Heart right ventricle (tissue), 16 donors: ENCODE measurements around the gene NOTUM. TPM values are rescaled to one million over a fixed set of nuclear protein-coding genes. Genes with fewer than 3 reads are reported as not detected.
A peak's percentile ranks its signal among the peaks of the same experiment; 100 is the strongest.

Experiments used
- ATAC-seq, 8 donors: fragments of 200-7000 bp; cut with Tn5 transposase; one replicate each; pipeline ENCODE4 v1.9.1; 2020; ENCODE audit warnings: mild to moderate bottlenecking in 8 of 8, moderate library complexity in 8 of 8, moderate number of reproducible peaks in 1 of 8
- DNase-seq, 2 donors: peaks; one replicate each; pipeline ENCODE4 v3.0.0-alpha.2; 2020
- H3K27ac ChIP-seq, 10 donors: fragments of 200-600 bp; sonication (generic) in 2 of 10; one replicate each; pipeline versions ENCODE4 v1.5.0 to v1.8.0; 2020 to 2022; ENCODE audit warnings: mild to moderate bottlenecking in 3 of 10
- H3K27me3 ChIP-seq, 7 donors: fragments of 200-600 bp; one replicate each; pipeline ENCODE4 v1.8.0; 2021 to 2022; ENCODE audit warnings: mild to moderate bottlenecking in 2 of 7
- H3K36me3 ChIP-seq, 9 donors: fragments of 200-600 bp; sonication (generic) in 1 of 9; one replicate each; pipeline versions ENCODE4 v1.5.0 to v1.8.0; 2020 to 2022; ENCODE audit warnings: mild to moderate bottlenecking in 2 of 9
- H3K4me1 ChIP-seq, 9 donors: fragments of 200-600 bp; sonication (generic) in 1 of 9; one replicate each; pipeline versions ENCODE4 v1.5.0 to v1.8.0; 2020 to 2022; ENCODE audit warnings: mild to moderate bottlenecking in 4 of 9
- H3K4me3 ChIP-seq, 10 donors: fragments of 200-600 bp; sonication (generic) in 2 of 10; one replicate each; pipeline versions ENCODE4 v1.5.0 to v1.8.0; 2020 to 2022; ENCODE audit warnings: mild to moderate bottlenecking in 7 of 10, moderate library complexity in 2 of 10
- H3K9me3 ChIP-seq, 11 donors: fragments of 200-600 bp in 10 of 11; sonication (generic) in 2 of 11; one replicate each; pipeline versions ENCODE4 v1.5.0 to v1.8.0; 2013 to 2022; ENCODE audit warnings: mild to moderate bottlenecking in 2 of 11, control low read depth in 1 of 11, moderate library complexity in 1 of 11
- CTCF ChIP-seq, 9 donors: fragments of 200-600 bp; sonication (generic) in 2 of 9; IDR thresholded peaks; one replicate each; pipeline versions ENCODE4 v1.5.0 to v1.8.0; 2021 to 2022; ENCODE audit warnings: antibody characterized with exemption in 9 of 9, mild to moderate bottlenecking in 5 of 9, moderate library complexity in 1 of 9
- WGBS, 2 donors: extraction: QIAGEN DNeasy Blood & Tissue Kit; methylation state at CpG; one replicate each; pipeline ENCODE4 v1.1.7; 2013; ENCODE audit warnings: inconsistent platforms in 1 of 2; 5-methylcytosine and 5-hydroxymethylcytosine counted together
- intact Hi-C, 10 donors: fragments of 100-400 bp; cut with DNase I; formaldehyde crosslinking; loops; one replicate each; pipeline versions ENCODE4 v1.11.1 to v1.14.2; 2022
- polyA plus RNA-seq, 2 donors: library from polyadenylated mRNA; stranded (reverse); fragments of 200-250 nt; gene quantifications; one replicate each; pipeline ENCODE4 v1.2.3, GENCODE V29; 2013
- total RNA-seq, 10 donors: library from RNA; stranded (reverse); fragmentation: NEBNext Ultra II Directional in 3 of 10; extraction: Animal tissue kit (Norgen Biotek cat#: 25700) in 3 of 10; gene quantifications; one replicate each; pipeline versions ENCODE4 v1.2.1 to v1.2.4, GENCODE V29; 2021 to 2023
- donor health status: Arrhythmogenic right ventricular cardiomyopathy.
- donor health status: ischemic (EF 13 %, LVEDD 7.1; RV severe dilation, severe dysfunction).
- donor health status: healthy with polysubstance abuse.
- donor health status: DM: no; HTN: yes; CAD: no.
- donor health status: DM: no; HTN: no; CAD: no.
- donor health status: ischemic (EF 25% LVEDD 6.9; RV normal size, moderate dysfunction).
- donor health status: ischemic (EF 25% LVEDD 5.7; RV mildly dilated, moderate dysfunction).
- donor health status: healthy.
- donor health status: DM: yes; HTN: yes; CAD: no.
- donor health status: Ischemic cardiomyopathy.
- donor health status: ischemic (EF 35%, LVEDD 5.7; RV mildly dilated, moderate dysfunction).
- donor health status: nonischemic (EF 11% LVEDD 7.7; RV severe dilation, severe dysfunction).
- donor health status: DM: yes; HTN: yes; CAD: no.
- donor health status: PGD.
- donor health status: ischemic (EF 29% LVEDD 5.4; RV normal size, mild dysfunction).
- donor health status: nonischemic (EF 23%, LVEDD 6.1; RV moderate dilation, normal function).

Gene NOTUM
- total and polyA plus RNA-seq, 12 donors, result 0.22 to 1.5 (median 0.65) TPM; not detected in 5

- intact Hi-C loops, result no loop called here
- Histone ChIP-seq H3K9me3 (no peaks in the 10 kb centered on the region), H3K27me3 (no peaks in the 10 kb centered on the region), H3K4me3 (no peak overlapping the region), H3K4me1 (peaks cover 4 to 32% (median 26%) of the 10 kb centered on the region in 9 donors), H3K27ac (no peak overlapping the region), H3K36me3 (peaks cover 0 to 7% (median 0%) of the 10 kb centered on the region in 9 donors)
- no peak for TF ChIP-seq CTCF (IDR thresholded peaks at IDR 0.05)
- ATAC-seq, result no peak
- WGBS, 2 donors, result 85 to 88% methylated on average over 17 of the region's 17 CpGs
- DNase-seq, result no peak
These were observed 40.6 kb upstream of the NOTUM start for GRCh38 chr17:82001571-82002056.

- Histone ChIP-seq H3K36me3 (peaks cover 0 to 12% (median 0%) of the 10 kb centered on the region in 9 donors), H3K27ac (no peak overlapping the region), H3K9me3 (no peaks in the 10 kb centered on the region), H3K4me1 (peaks cover 0 to 26% (median 20%) of the 10 kb centered on the region in 9 donors), H3K4me3 (no peak overlapping the region), H3K27me3 (no peaks in the 10 kb centered on the region)
- intact Hi-C loops, result no loop called here
- WGBS, 2 donors, result 92 to 93% methylated on average over 24 to 32 of the region's 32 CpGs
- ATAC-seq (no peak), DNase-seq (no peak)
- no peak for TF ChIP-seq CTCF (IDR thresholded peaks at IDR 0.05)
These were observed 40.0 kb upstream of the NOTUM start for GRCh38 chr17:82000803-82001570.

GRCh38 chr17:81999976-82000802 is 39.2 kb upstream of the NOTUM start:
- ATAC-seq (peak in 1 of 8 donors; percentile 10), DNase-seq (peak in 1 of 2 donors; percentile 9)
- Histone ChIP-seq H3K4me3 (no peak overlapping the region), H3K9me3 (no peaks in the 10 kb centered on the region), H3K27ac (no peak overlapping the region), H3K27me3 (no peaks in the 10 kb centered on the region), H3K4me1 (peaks cover 0 to 23% (median 17%) of the 10 kb centered on the region in 9 donors), H3K36me3 (peaks cover 0 to 20% (median 0%) of the 10 kb centered on the region in 9 donors)
- intact Hi-C loops, result no loop called here
- 87 to 89% methylated on average over 36 of the region's 36 CpGs for WGBS, 2 donors
- no peak for TF ChIP-seq CTCF (IDR thresholded peaks at IDR 0.05)

- WGBS, 2 donors, result 92 to 94% methylated on average over 11 to 12 of the region's 12 CpGs
- Histone ChIP-seq H3K36me3 (peaks cover 0 to 24% (median 0%) of the 10 kb centered on the region in 9 donors), H3K9me3 (no peaks in the 10 kb centered on the region), H3K27me3 (no peaks in the 10 kb centered on the region), H3K4me1 (peaks cover 0 to 23% (median 17%) of the 10 kb centered on the region in 9 donors), H3K4me3 (no peak overlapping the region), H3K27ac (no peak overlapping the region)
- no peak for DNase-seq
- intact Hi-C loops, result no loop called here
- no peak for TF ChIP-seq CTCF (IDR thresholded peaks at IDR 0.05)
- no peak for ATAC-seq
These were observed 38.6 kb upstream of the NOTUM start for GRCh38 chr17:81999587-81999975.
